HCT116 (cell line): ENCODE data around the gene PARVB.

Experiments
- ATF3 ChIP-seq: IDR thresholded peaks from 2 replicates; pipeline ENCODE4 v1.6.1; 2012
- CEBPB ChIP-seq: IDR thresholded peaks from 2 replicates; pipeline ENCODE4 v1.6.1; 2012; ENCODE audit warnings: low read depth
- CTCF ChIP-seq, 3 experiments: fragments of 200-600 bp in 1 of 3; sonication (generic) in 1 of 3; IDR thresholded peaks in 2 of 3; conservative IDR thresholded peaks in 1 of 3; 2 replicates each; pipeline ENCODE4 v1.5.1; 2012 to 2017; ENCODE audit warnings: low read depth in 2 of 3, low read length in 2 of 3, antibody characterized with exemption in 1 of 3, borderline replicate concordance in 1 of 3, control low read depth in 1 of 3, mild to moderate bottlenecking in 1 of 3, mixed read lengths in 1 of 3, mixed run types in 1 of 3, moderate library complexity in 1 of 3; ENCODE audit not compliant: insufficient read depth in 1 of 3
- EZH2 ChIP-seq: fragments of 200-600 bp; sonication (generic); IDR thresholded peaks from 2 replicates; pipeline ENCODE4 v1.6.1; 2017; ENCODE audit warnings: antibody characterized with exemption, mixed run types
- EZH2phosphoT487 ChIP-seq: fragments of 200-600 bp; IDR thresholded peaks from 2 replicates; pipeline ENCODE4 v1.6.1; 2018; ENCODE audit warnings: antibody characterized with exemption, borderline replicate concordance
- MAX ChIP-seq: IDR thresholded peaks from 2 replicates; pipeline ENCODE4 v1.6.1; 2012
- POLR2AphosphoS5 ChIP-seq: IDR thresholded peaks from 2 replicates; pipeline ENCODE4 v1.6.1; 2011; ENCODE audit warnings: mild to moderate bottlenecking, low read depth, low read length, moderate library complexity
- SRF ChIP-seq: IDR thresholded peaks from 2 replicates; pipeline ENCODE4 v1.6.1; 2012; ENCODE audit warnings: low read depth
- TCF7L2 ChIP-seq: IDR thresholded peaks from 2 replicates; pipeline ENCODE4 v1.7.0; 2011; ENCODE audit warnings: borderline replicate concordance, inconsistent platforms; ENCODE audit not compliant: insufficient read depth, insufficient read length; ENCODE audit errors: extremely low read depth
- YY1 ChIP-seq: IDR thresholded peaks from 2 replicates; pipeline ENCODE4 v1.6.1; 2011; ENCODE audit warnings: low read length, low read depth, moderate library complexity, mild to moderate bottlenecking; ENCODE audit not compliant: insufficient replicate concordance; ENCODE audit errors: extremely low read depth
- ZFX ChIP-seq: fragments of 450-650 bp; IDR thresholded peaks from 2 replicates; pipeline ENCODE4 v1.6.1; 2017
- ZNF274 ChIP-seq: fragments of 200-500 bp; sonication (Bioruptor generic); IDR thresholded peaks from 2 replicates; pipeline ENCODE4 v1.6.1; 2014; ENCODE audit warnings: mild to moderate bottlenecking, low read depth, low read length, inconsistent platforms

GRCh38 chr22:44108806-44109385 is 84.8 kb downstream of the PARVB start:
- TF ChIP-seq CTCF (IDR thresholded peaks at IDR 0.05 in 2 of 3, conservative IDR thresholded peaks at IDR 0.05 in 1 of 3; ENCODE audit: borderline replicate concordance in 1 of 3, insufficient read depth in 1 of 3, low read depth in 2 of 3, low read length in 2 of 3) (no peak), YY1 (no peak), EZH2 (no peak), POLR2AphosphoS5 (no peak), ATF3 (no peak), CEBPB (no peak), EZH2phosphoT487 (no peak), MAX (no peak), TCF7L2 (no peak), SRF (no peak), ZNF274 (no peak), ZFX (no peak)
